HEK293 (cell line): ENCODE data around the gene ZNF385D.

Experiments used
- CTCF ChIA-PET: fragments of 350-600 bp; formaldehyde crosslinking; extraction: SDS; loops from one replicate; lab custom pipeline; 2021; ENCODE audit warnings: antibody characterized with exemption; lab: Yijun Ruan, JAX
- POLR2A ChIA-PET: fragments of 300-600 bp; formaldehyde crosslinking; extraction: SDS; loops from one replicate; lab custom pipeline; 2020; ENCODE audit warnings: antibody characterized with exemption, inconsistent platforms; lab: Yijun Ruan, JAX
- H3K27ac ChIP-seq: fragments of 200-500 bp; sonication (Bioruptor generic); 2 replicates; pipeline ENCODE4 v1.5.1; 2014; ENCODE audit warnings: low read depth, low read length, control low read depth, inconsistent platforms; ENCODE audit errors: extremely low read depth
- H3K36me3 ChIP-seq, 2 experiments: fragments of 200-500 bp in 1 of 2; sonication (Bioruptor generic) in 1 of 2; 1 replicate in 1 of 2; 2 replicates in 1 of 2; pipeline ENCODE4 v1.5.1; 2014 to 2017; ENCODE audit warnings: inconsistent platforms in 2 of 2, low read length in 2 of 2; ENCODE audit not compliant: control insufficient read depth in 2 of 2, insufficient read depth in 1 of 2
- H3K4me1 ChIP-seq: fragments of 200-500 bp; sonication (Bioruptor generic); 2 replicates; pipeline ENCODE4 v1.5.1; 2014; ENCODE audit warnings: mild to moderate bottlenecking, low read length, inconsistent platforms; ENCODE audit not compliant: control insufficient read depth, insufficient read depth
- H3K4me3 ChIP-seq: 2 replicates; pipeline ENCODE4 v1.5.1; 2011; ENCODE audit warnings: low read depth, mild to moderate bottlenecking, control low read depth, low read length, moderate library complexity
- H3K9me3 ChIP-seq: fragments of 200-500 bp; sonication (Bioruptor generic); 2 replicates; pipeline ENCODE4 v1.5.1; 2014; ENCODE audit warnings: low read depth, low read length, inconsistent platforms; ENCODE audit not compliant: control insufficient read depth, insufficient read depth
- GLIS1 ChIP-seq: fragments of 450-650 bp; formaldehyde crosslinking; IDR thresholded peaks from 2 replicates; pipeline ENCODE4 v1.5.1; 2016; ENCODE audit warnings: missing biosample characterization, missing genetic modification characterization
- MYNN ChIP-seq: fragments of 450-650 bp; formaldehyde crosslinking; IDR thresholded peaks from 2 replicates; pipeline ENCODE4 v1.5.1; 2016; ENCODE audit warnings: missing biosample characterization, missing genetic modification characterization, borderline replicate concordance
- SP3 ChIP-seq: fragments of 450-650 bp; formaldehyde crosslinking; IDR thresholded peaks from 2 replicates; pipeline ENCODE4 v1.5.1; 2016; ENCODE audit warnings: missing biosample characterization, missing genetic modification characterization
- WT1 ChIP-seq: fragments of 450-650 bp; formaldehyde crosslinking; IDR thresholded peaks from 2 replicates; pipeline ENCODE4 v1.5.1; 2016; ENCODE audit warnings: missing biosample characterization, missing genetic modification characterization
- YY1 ChIP-seq: fragments of 450-650 bp; formaldehyde crosslinking; IDR thresholded peaks from 2 replicates; pipeline ENCODE4 v1.5.1; 2018; ENCODE audit warnings: missing biosample characterization, missing genetic modification characterization
- YY2 ChIP-seq: fragments of 450-650 bp; formaldehyde crosslinking; IDR thresholded peaks from 2 replicates; pipeline ENCODE4 v1.5.1; 2016; ENCODE audit warnings: missing biosample characterization, missing genetic modification characterization
- ZFP41 ChIP-seq: fragments of 450-650 bp; formaldehyde crosslinking; IDR thresholded peaks from 2 replicates; pipeline ENCODE4 v1.5.1; 2016; ENCODE audit warnings: missing biosample characterization, missing genetic modification characterization, borderline replicate concordance
- ZNF146 ChIP-seq: fragments of 450-650 bp; formaldehyde crosslinking; IDR thresholded peaks from 2 replicates; pipeline ENCODE4 v1.5.1; 2016; ENCODE audit warnings: missing biosample characterization, missing genetic modification characterization
- ZNF221 ChIP-seq: fragments of 450-650 bp; formaldehyde crosslinking; IDR thresholded peaks from 2 replicates; pipeline ENCODE4 v1.5.1; 2017; ENCODE audit warnings: missing biosample characterization, missing genetic modification characterization, borderline replicate concordance
- ZNF248 ChIP-seq: fragments of 450-650 bp; formaldehyde crosslinking; IDR thresholded peaks from 2 replicates; pipeline ENCODE4 v1.5.1; 2017; ENCODE audit warnings: missing biosample characterization, missing genetic modification characterization
- ZNF366 ChIP-seq: fragments of 450-650 bp; formaldehyde crosslinking; conservative IDR thresholded peaks from 2 replicates; pipeline ENCODE4 v1.5.1; 2016; ENCODE audit warnings: missing biosample characterization, missing genetic modification characterization
- ZNF394 ChIP-seq: fragments of 450-650 bp; formaldehyde crosslinking; IDR thresholded peaks from 2 replicates; pipeline ENCODE4 v1.5.1; 2016; ENCODE audit warnings: missing biosample characterization, missing genetic modification characterization, mild to moderate bottlenecking, moderate library complexity, borderline replicate concordance
- ZNF404 ChIP-seq: fragments of 450-650 bp; formaldehyde crosslinking; IDR thresholded peaks from 2 replicates; pipeline ENCODE4 v1.5.1; 2017; ENCODE audit warnings: missing biosample characterization, missing genetic modification characterization
- ZNF596 ChIP-seq: fragments of 450-650 bp; IDR thresholded peaks from 2 replicates; pipeline ENCODE4 v1.5.0; 2018; ENCODE audit warnings: missing biosample characterization, mild to moderate bottlenecking, missing genetic modification characterization, moderate library complexity
- ZNF664 ChIP-seq: fragments of 450-650 bp; formaldehyde crosslinking; IDR thresholded peaks from 2 replicates; pipeline ENCODE4 v1.5.1; 2016; ENCODE audit warnings: missing biosample characterization, missing genetic modification characterization
- ZNF777 ChIP-seq: fragments of 450-650 bp; formaldehyde crosslinking; IDR thresholded peaks from 2 replicates; pipeline ENCODE4 v1.5.1; 2017; ENCODE audit warnings: missing biosample characterization, missing genetic modification characterization, borderline replicate concordance
- ZSCAN5A ChIP-seq: fragments of 450-650 bp; formaldehyde crosslinking; IDR thresholded peaks from 2 replicates; pipeline ENCODE4 v1.5.1; 2016; ENCODE audit warnings: missing biosample characterization, missing genetic modification characterization
- TF ChIP-seq, protein P1 (sequence below): fragments of 450-650 bp; formaldehyde crosslinking; IDR thresholded peaks from 2 replicates; pipeline ENCODE4 v1.5.1; 2016; ENCODE audit warnings: missing biosample characterization, missing genetic modification characterization
- TF ChIP-seq, protein P2 (sequence below): IDR thresholded peaks from 2 replicates; pipeline ENCODE4 v1.6.1; 2011; ENCODE audit warnings: mild to moderate bottlenecking, low read depth, low read length, borderline replicate concordance
- TF ChIP-seq, protein P3 (sequence below): fragments of 450-650 bp; formaldehyde crosslinking; IDR thresholded peaks from 2 replicates; pipeline ENCODE4 v1.5.1; 2016; ENCODE audit warnings: missing biosample characterization, missing genetic modification characterization
- TF ChIP-seq, protein P4 (sequence below): fragments of 450-650 bp; formaldehyde crosslinking; IDR thresholded peaks from 2 replicates; pipeline ENCODE4 v1.5.1; 2017; ENCODE audit warnings: missing biosample characterization, missing genetic modification characterization

Gene ZNF385D

GRCh38 chr3:21435871-21436270 is 315.1 kb downstream of the ZNF385D start (continued):
- TF ChIP-seq, protein P1, sequence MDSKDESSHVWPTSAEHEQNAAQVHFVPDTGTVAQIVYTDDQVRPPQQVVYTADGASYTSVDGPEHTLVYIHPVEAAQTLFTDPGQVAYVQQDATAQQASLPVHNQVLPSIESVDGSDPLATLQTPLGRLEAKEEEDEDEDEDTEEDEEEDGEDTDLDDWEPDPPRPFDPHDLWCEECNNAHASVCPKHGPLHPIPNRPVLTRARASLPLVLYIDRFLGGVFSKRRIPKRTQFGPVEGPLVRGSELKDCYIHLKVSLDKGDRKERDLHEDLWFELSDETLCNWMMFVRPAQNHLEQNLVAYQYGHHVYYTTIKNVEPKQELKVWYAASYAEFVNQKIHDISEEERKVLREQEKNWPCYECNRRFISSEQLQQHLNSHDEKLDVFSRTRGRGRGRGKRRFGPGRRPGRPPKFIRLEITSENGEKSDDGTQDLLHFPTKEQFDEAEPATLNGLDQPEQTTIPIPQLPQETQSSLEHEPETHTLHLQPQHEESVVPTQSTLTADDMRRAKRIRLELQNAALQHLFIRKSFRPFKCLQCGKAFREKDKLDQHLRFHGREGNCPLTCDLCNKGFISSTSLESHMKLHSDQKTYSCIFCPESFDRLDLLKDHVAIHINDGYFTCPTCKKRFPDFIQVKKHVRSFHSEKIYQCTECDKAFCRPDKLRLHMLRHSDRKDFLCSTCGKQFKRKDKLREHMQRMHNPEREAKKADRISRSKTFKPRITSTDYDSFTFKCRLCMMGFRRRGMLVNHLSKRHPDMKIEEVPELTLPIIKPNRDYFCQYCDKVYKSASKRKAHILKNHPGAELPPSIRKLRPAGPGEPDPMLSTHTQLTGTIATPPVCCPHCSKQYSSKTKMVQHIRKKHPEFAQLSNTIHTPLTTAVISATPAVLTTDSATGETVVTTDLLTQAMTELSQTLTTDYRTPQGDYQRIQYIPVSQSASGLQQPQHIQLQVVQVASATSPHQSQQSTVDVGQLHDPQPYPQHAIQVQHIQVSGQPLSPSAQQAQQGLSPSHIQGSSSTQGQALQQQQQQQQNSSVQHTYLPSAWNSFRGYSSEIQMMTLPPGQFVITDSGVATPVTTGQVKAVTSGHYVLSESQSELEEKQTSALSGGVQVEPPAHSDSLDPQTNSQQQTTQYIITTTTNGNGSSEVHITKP (tag by site-specific recombination) = no peak
- TF ChIP-seq ZSCAN5A (no peak), ZNF777 (tag by site-specific recombination) (no peak), ZFP41 (no peak), ZNF404 (tag by site-specific recombination) (no peak), YY1 (no peak), WT1 (tag by site-specific recombination) (no peak)
- TF ChIP-seq, protein P2, sequence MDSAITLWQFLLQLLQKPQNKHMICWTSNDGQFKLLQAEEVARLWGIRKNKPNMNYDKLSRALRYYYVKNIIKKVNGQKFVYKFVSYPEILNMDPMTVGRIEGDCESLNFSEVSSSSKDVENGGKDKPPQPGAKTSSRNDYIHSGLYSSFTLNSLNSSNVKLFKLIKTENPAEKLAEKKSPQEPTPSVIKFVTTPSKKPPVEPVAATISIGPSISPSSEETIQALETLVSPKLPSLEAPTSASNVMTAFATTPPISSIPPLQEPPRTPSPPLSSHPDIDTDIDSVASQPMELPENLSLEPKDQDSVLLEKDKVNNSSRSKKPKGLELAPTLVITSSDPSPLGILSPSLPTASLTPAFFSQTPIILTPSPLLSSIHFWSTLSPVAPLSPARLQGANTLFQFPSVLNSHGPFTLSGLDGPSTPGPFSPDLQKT = no peak
- TF ChIP-seq, all 188 proteins: peak for 0

GRCh38 chr3:21434310-21434709 is 316.7 kb downstream of the ZNF385D start:
- TF ChIP-seq ZNF394 = no peak
- TF ChIP-seq ZNF664 (tag by site-specific recombination) = no peak
- TF ChIP-seq ZNF146 (tag by site-specific recombination) = no peak
- no peaks in the 10 kb centered on the region for H3K4me1 ChIP-seq
- ChIA-PET POLR2A (no interaction called here), CTCF (interaction anchor here (0.7 kb wide), 2 partner anchors 122 to 782 kb away, joined by 4 read pairs; no protein-coding TSS in a partner anchor)
- no peak overlapping the region for H3K4me3 ChIP-seq
- H3K27ac ChIP-seq = no peak overlapping the region
- H3K9me3 ChIP-seq = no peaks in the 10 kb centered on the region
- no peaks in the 10 kb centered on the region for H3K36me3 ChIP-seq

DNA sequence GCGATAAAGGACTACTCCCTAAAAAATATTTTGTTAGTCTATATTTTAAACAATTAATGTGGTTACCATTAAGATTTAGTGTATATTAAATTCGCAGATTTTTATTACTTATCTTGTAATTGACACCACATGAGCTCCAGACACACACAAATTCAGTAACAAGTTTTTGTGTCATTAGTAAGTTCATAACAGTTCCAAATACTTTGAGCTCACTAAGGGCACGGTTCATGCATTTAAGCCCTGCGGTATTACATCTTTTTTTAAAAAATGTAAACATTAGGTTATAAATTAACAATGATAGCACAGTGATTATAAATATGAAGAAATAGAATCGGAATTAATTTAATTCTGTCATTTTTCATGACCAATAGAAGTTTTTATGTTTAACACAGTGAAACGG is 317.3 kb downstream of the ZNF385D start:
- POLR2A ChIA-PET = no interaction called here
- H3K4me1 ChIP-seq = no peaks in the 10 kb centered on the region
- CTCF ChIA-PET = no interaction called here
- H3K9me3 ChIP-seq = no peaks in the 10 kb centered on the region
- TF ChIP-seq ZNF366 (no peak), MYNN (tag by site-specific recombination) (no peak), YY1 (no peak), YY2 (tag by site-specific recombination) (no peak)
- no peak overlapping the region for H3K4me3 ChIP-seq
- H3K27ac ChIP-seq = no peak overlapping the region
- no peaks in the 10 kb centered on the region for H3K36me3 ChIP-seq

GRCh38 chr3:21426920-21427319 is 324.1 kb downstream of the ZNF385D start:
- POLR2A ChIA-PET = no interaction called here
- no peak overlapping the region for H3K4me3 ChIP-seq
- H3K36me3 ChIP-seq = no peaks in the 10 kb centered on the region
- no peak overlapping the region for H3K27ac ChIP-seq
- H3K4me1 ChIP-seq = no peaks in the 10 kb centered on the region
- H3K9me3 ChIP-seq = no peaks in the 10 kb centered on the region
- CTCF ChIA-PET = no interaction called here
- TF ChIP-seq SP3 (tag by site-specific recombination) (no peak), WT1 (tag by site-specific recombination) (no peak), GLIS1 (tag by site-specific recombination) (no peak), ZNF248 (tag by site-specific recombination) (no peak), ZNF596 (tag by site-specific recombination) (no peak), ZNF221 (tag by site-specific recombination) (no peak)
- TF ChIP-seq, protein P3, sequence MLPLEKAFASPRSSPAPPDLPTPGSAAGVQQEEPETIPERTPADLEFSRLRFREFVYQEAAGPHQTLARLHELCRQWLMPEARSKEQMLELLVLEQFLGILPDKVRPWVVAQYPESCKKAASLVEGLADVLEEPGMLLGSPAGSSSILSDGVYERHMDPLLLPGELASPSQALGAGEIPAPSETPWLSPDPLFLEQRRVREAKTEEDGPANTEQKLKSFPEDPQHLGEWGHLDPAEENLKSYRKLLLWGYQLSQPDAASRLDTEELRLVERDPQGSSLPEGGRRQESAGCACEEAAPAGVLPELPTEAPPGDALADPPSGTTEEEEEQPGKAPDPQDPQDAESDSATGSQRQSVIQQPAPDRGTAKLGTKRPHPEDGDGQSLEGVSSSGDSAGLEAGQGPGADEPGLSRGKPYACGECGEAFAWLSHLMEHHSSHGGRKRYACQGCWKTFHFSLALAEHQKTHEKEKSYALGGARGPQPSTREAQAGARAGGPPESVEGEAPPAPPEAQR (tag by site-specific recombination) = no peak
- TF ChIP-seq, protein P4, sequence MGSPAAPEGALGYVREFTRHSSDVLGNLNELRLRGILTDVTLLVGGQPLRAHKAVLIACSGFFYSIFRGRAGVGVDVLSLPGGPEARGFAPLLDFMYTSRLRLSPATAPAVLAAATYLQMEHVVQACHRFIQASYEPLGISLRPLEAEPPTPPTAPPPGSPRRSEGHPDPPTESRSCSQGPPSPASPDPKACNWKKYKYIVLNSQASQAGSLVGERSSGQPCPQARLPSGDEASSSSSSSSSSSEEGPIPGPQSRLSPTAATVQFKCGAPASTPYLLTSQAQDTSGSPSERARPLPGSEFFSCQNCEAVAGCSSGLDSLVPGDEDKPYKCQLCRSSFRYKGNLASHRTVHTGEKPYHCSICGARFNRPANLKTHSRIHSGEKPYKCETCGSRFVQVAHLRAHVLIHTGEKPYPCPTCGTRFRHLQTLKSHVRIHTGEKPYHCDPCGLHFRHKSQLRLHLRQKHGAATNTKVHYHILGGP = no peak
